Neural progenitor cell (in vitro differentiated cells): Measurements from ENCODE around the gene DDX39B.

ENCODE experiments used
- EZH2 ChIP-seq: fragments of 200-600 bp; sonication (generic); IDR thresholded peaks from 2 replicates; pipeline ENCODE4 v1.6.1; 2017; ENCODE audit warnings: antibody characterized with exemption, mild to moderate bottlenecking, moderate library complexity
- TF ChIP-seq, protein P1 (sequence below): fragments of 200-600 bp; sonication (generic); IDR thresholded peaks from 2 replicates; pipeline ENCODE4 v1.5.1; 2017; ENCODE audit warnings: antibody characterized with exemption, mild to moderate bottlenecking

DNA sequence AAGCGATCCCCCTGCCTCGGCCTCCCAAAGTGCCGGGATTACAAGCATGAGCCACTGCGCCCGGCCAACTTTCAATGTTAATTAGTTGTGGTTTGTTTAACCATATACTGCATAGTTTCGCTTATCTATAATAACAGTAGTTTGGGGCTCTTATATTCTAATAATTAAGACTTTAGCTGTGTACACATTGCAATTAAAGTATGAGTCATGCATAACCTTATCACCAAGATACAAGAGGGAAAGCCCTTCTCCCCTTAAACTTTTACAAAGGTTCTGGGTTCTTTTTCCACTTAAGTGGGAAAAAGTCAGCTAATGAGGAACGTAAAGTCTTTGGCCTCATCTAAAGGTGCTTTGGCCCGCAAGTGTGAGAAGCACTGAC is 16.3 kb downstream of the DDX39B start:
- TF ChIP-seq, protein P1, sequence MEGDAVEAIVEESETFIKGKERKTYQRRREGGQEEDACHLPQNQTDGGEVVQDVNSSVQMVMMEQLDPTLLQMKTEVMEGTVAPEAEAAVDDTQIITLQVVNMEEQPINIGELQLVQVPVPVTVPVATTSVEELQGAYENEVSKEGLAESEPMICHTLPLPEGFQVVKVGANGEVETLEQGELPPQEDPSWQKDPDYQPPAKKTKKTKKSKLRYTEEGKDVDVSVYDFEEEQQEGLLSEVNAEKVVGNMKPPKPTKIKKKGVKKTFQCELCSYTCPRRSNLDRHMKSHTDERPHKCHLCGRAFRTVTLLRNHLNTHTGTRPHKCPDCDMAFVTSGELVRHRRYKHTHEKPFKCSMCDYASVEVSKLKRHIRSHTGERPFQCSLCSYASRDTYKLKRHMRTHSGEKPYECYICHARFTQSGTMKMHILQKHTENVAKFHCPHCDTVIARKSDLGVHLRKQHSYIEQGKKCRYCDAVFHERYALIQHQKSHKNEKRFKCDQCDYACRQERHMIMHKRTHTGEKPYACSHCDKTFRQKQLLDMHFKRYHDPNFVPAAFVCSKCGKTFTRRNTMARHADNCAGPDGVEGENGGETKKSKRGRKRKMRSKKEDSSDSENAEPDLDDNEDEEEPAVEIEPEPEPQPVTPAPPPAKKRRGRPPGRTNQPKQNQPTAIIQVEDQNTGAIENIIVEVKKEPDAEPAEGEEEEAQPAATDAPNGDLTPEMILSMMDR: no peak
- TF ChIP-seq EZH2: no peak
